ENCODE data around the gene ECD.
"Not testable (repeated sequence)": the region's sequence is repeated elsewhere in the genome, so short reads cannot be mapped to it uniquely, and the experiment has no call there.

- not testable (repeated sequence) for TF ChIP-seq CTCF, POLR2A (IDR thresholded peaks at IDR 0.05)
These were observed 55.8 kb downstream of the ECD start for GRCh38 chr10:73112032-73112431.
